ENCODE measurements around the gene MAPRE3.

DNA sequence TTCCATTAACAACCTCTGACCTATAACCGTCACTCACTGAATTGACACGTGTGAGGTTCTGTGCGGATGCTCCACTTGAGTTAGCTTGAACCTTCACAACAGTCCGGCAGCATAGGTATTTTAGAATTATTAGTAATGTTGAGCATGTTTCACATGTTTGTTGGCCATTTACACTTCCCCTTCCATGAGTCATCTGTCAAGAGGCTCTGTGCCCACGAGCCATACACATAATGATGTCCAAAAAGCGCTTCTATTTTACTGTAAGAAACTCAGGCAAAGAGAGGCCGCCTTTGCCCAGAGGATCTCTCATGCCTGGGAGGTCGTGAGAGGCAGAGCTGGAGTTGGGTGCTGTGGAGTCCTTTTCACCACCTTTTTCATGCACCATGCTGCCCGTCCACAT lies 33.4 kb downstream of the MAPRE3 start:
- TF ChIP-seq, protein P1, sequence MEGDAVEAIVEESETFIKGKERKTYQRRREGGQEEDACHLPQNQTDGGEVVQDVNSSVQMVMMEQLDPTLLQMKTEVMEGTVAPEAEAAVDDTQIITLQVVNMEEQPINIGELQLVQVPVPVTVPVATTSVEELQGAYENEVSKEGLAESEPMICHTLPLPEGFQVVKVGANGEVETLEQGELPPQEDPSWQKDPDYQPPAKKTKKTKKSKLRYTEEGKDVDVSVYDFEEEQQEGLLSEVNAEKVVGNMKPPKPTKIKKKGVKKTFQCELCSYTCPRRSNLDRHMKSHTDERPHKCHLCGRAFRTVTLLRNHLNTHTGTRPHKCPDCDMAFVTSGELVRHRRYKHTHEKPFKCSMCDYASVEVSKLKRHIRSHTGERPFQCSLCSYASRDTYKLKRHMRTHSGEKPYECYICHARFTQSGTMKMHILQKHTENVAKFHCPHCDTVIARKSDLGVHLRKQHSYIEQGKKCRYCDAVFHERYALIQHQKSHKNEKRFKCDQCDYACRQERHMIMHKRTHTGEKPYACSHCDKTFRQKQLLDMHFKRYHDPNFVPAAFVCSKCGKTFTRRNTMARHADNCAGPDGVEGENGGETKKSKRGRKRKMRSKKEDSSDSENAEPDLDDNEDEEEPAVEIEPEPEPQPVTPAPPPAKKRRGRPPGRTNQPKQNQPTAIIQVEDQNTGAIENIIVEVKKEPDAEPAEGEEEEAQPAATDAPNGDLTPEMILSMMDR (IDR thresholded peaks at IDR 0.05; ENCODE audit: insufficient read depth, low read length, poor library complexity, severe bottlenecking), result no peak
- TF ChIP-seq EZH2phosphoT487 (conservative IDR thresholded peaks at IDR 0.05; ENCODE audit: low read length), result no peak
